Esophagus squamous epithelium (tissue), 5 donors: Measurements from ENCODE around the gene HRCT1. TPM values are rescaled to one million over a fixed set of nuclear protein-coding genes. Genes with fewer than 3 reads are reported as not detected.

Source experiments
- DNase-seq: peaks from one replicate; lab custom pipeline; 2025; lab: John Stamatoyannopoulos, UW
- H3K27ac ChIP-seq, 4 donors: fragments of 200-600 bp; sonication (generic); one replicate each; pipeline ENCODE4 v1.5.1; 2016 to 2019; ENCODE audit warnings: mild to moderate bottlenecking in 1 of 4
- H3K27me3 ChIP-seq, 4 donors: fragments of 200-600 bp; sonication (generic); 1 replicate in 3 of 4; 2 replicates in 1 of 4; pipeline versions ENCODE4 v1.5.1 to v1.6.0; 2017 to 2021; ENCODE audit warnings: antibody characterized with exemption in 1 of 4
- H3K36me3 ChIP-seq, 3 donors: fragments of 200-600 bp; sonication (generic); one replicate each; pipeline ENCODE4 v1.5.1; 2016 to 2019
- H3K4me1 ChIP-seq, 3 donors: fragments of 200-600 bp; sonication (generic); one replicate each; pipeline ENCODE4 v1.5.1; 2017 to 2019
- H3K4me3 ChIP-seq, 4 donors: fragments of 200-600 bp; sonication (generic); 1 replicate in 3 of 4; 2 replicates in 1 of 4; pipeline ENCODE4 v1.5.1; 2016 to 2019; ENCODE audit warnings: mild to moderate bottlenecking in 2 of 4, moderate library complexity in 1 of 4
- H3K9me3 ChIP-seq, 3 donors: fragments of 200-600 bp; sonication (generic); one replicate each; pipeline ENCODE4 v1.5.1; 2016 to 2019
- CTCF ChIP-seq, 6 experiments: fragments of 450-650 bp in 4 of 6; fragments of 200-600 bp in 2 of 6; sonication (generic) in 2 of 6; IDR thresholded peaks; one replicate each; pipeline ENCODE4 v1.5.1; 2016 to 2019; ENCODE audit warnings: antibody characterized with exemption in 6 of 6, mild to moderate bottlenecking in 4 of 6, moderate library complexity in 4 of 6
- POLR2A ChIP-seq, 4 donors: fragments of 450-650 bp; IDR thresholded peaks; one replicate each; pipeline ENCODE4 v1.6.1; 2017; ENCODE audit warnings: antibody characterized with exemption in 4 of 4, mild to moderate bottlenecking in 4 of 4, moderate library complexity in 3 of 4
- WGBS, 2 donors: methylation state at CpG; one replicate each; pipeline ENCODE4 v1.1.5; 2018; 5-methylcytosine and 5-hydroxymethylcytosine counted together
- intact Hi-C: fragments of 100-400 bp; cut with DNase I; formaldehyde crosslinking; loops from one replicate; pipeline ENCODE4 v1.15.0; 2022
- total RNA-seq, 4 donors: library from RNA; depleted of rRNA; stranded (reverse); fragments of >200 nt; gene quantifications; one replicate each; pipeline ENCODE4 v1.1.0, GENCODE V29; 2016
- donor health status: DM: yes; HTN: yes; CAD: no.

The HRCT1 gene
- total RNA-seq, 4 donors from 2014 or later = 0.70 to 4.6 TPM; not detected in 2

GRCh38 chr9:35935261-35935660 lies 29.3 kb downstream of the HRCT1 start:
- intact Hi-C loops = no loop called here
- Histone ChIP-seq H3K4me3 (no peak overlapping the region), H3K9me3 (no peaks in the 10 kb centered on the region), H3K36me3 (no peaks in the 10 kb centered on the region), H3K27ac (no peak overlapping the region), H3K4me1 (no peaks in the 10 kb centered on the region), H3K27me3 (no peaks in the 10 kb centered on the region)
- 90% methylated on average over 4 of the region's 4 CpGs for WGBS, 2 donors
- no peak for TF ChIP-seq POLR2A (IDR thresholded peaks at IDR 0.05)
- TF ChIP-seq CTCF (IDR thresholded peaks at IDR 0.05) = no peak
- no peak for DNase-seq

GRCh38 chr9:35935755-35936509 lies 29.9 kb downstream of the HRCT1 start:
- Histone ChIP-seq H3K4me3 (no peak overlapping the region), H3K36me3 (no peaks in the 10 kb centered on the region), H3K9me3 (no peaks in the 10 kb centered on the region), H3K27ac (no peak overlapping the region), H3K4me1 (no peaks in the 10 kb centered on the region), H3K27me3 (no peaks in the 10 kb centered on the region)
- no peak for DNase-seq
- TF ChIP-seq POLR2A (IDR thresholded peaks at IDR 0.05) (no peak), CTCF (IDR thresholded peaks at IDR 0.05) (no peak)
- WGBS, 2 donors = 50 to 54% methylated on average over 7 of the region's 7 CpGs
- intact Hi-C loops = no loop called here

- no peaks in the 10 kb centered on the region for H3K27me3 ChIP-seq
- no peak for DNase-seq
- H3K9me3 ChIP-seq = no peaks in the 10 kb centered on the region
- H3K4me1 ChIP-seq = no peaks in the 10 kb centered on the region
- no peak overlapping the region for H3K4me3 ChIP-seq
- 100% methylated on average over 1 of the region's 2 CpGs for WGBS, 2 donors
- TF ChIP-seq POLR2A (IDR thresholded peaks at IDR 0.05) (no peak), CTCF (IDR thresholded peaks at IDR 0.05) (no peak)
- no peaks in the 10 kb centered on the region for H3K36me3 ChIP-seq
- intact Hi-C loops = no loop called here
- no peak overlapping the region for H3K27ac ChIP-seq
Observed at GRCh38 chr9:35937227-35937626, 31.2 kb downstream of the HRCT1 start.

- 73 to 77% methylated on average over 9 to 10 of the region's 10 CpGs for WGBS, 2 donors
- no peak for DNase-seq
- no peaks in the 10 kb centered on the region for H3K9me3 ChIP-seq
- intact Hi-C loops = no loop called here
- no peaks in the 10 kb centered on the region for H3K27me3 ChIP-seq
- no peak overlapping the region for H3K27ac ChIP-seq
- no peak for TF ChIP-seq POLR2A (IDR thresholded peaks at IDR 0.05)
- TF ChIP-seq CTCF (IDR thresholded peaks at IDR 0.05) = no peak
- no peak overlapping the region for H3K4me3 ChIP-seq
- H3K36me3 ChIP-seq = no peaks in the 10 kb centered on the region
- H3K4me1 ChIP-seq = no peaks in the 10 kb centered on the region
Observed at GRCh38 chr9:35938474-35939356, 32.7 kb downstream of the HRCT1 start.
